H1 (cell line): ENCODE data around the gene LARP1. TPM values are rescaled to one million over a fixed set of nuclear protein-coding genes. Genes with fewer than 3 reads are reported as not detected.

Source experiments
- CTCF ChIA-PET: fragments of 300-600 bp; sonication (Branson Sonifier 250); formaldehyde crosslinking; loops from one replicate; lab custom pipeline; 2021; ENCODE audit not compliant: partially characterized antibody; lab: Charles Lee
- POLR2A ChIA-PET: fragments of 300-600 bp; sonication (Branson Sonifier 250); formaldehyde crosslinking; loops from one replicate; lab custom pipeline; 2021; ENCODE audit warnings: inconsistent platforms; ENCODE audit not compliant: partially characterized antibody; lab: Charles Lee
- DNase-seq, 2 experiments: peaks; one replicate each; pipeline versions ENCODE4 v3.0.0 to v3.0.0-alpha.2; 2010 to 2022; ENCODE audit warnings: low spot score in 2 of 2, low read depth in 1 of 2, mixed read lengths in 1 of 2
- FAIRE-seq: peaks from 2 replicates; lab custom pipeline; 2011; peaks lifted over from hg19 to GRCh38; lab: Jason Lieb, UNC
- H2AFZ ChIP-seq: 2 replicates; pipeline ENCODE4 v1.8.1; 2012; ENCODE audit warnings: low read length, inconsistent platforms
- H2AK5ac ChIP-seq: 2 replicates; pipeline ENCODE4 v1.6.1; 2013; ENCODE audit warnings: low read depth, low read length
- H2BK120ac ChIP-seq: replicated peaks from 2 replicates; pipeline ENCODE3; 2013; ENCODE audit warnings: low read depth, low read length, inconsistent platforms
- H2BK12ac ChIP-seq: 2 replicates; pipeline ENCODE4 v1.6.1; 2013; ENCODE audit warnings: low read depth, low read length
- H2BK15ac ChIP-seq: 2 replicates; pipeline ENCODE4 v1.6.1; 2013; ENCODE audit warnings: low read length
- H2BK20ac ChIP-seq: 2 replicates; pipeline ENCODE4 v1.6.1; 2013; ENCODE audit warnings: low read length
- H2BK5ac ChIP-seq: 2 replicates; pipeline ENCODE4 v1.6.1; 2013; ENCODE audit warnings: low read depth, low read length
- H3K14ac ChIP-seq: 2 replicates; pipeline ENCODE4 v1.6.1; 2013; ENCODE audit warnings: inconsistent platforms; ENCODE audit not compliant: insufficient read length
- H3K18ac ChIP-seq: 2 replicates; pipeline ENCODE4 v1.6.1; 2013; ENCODE audit warnings: low read length; ENCODE audit errors: extremely low read depth
- H3K23ac ChIP-seq: 2 replicates; pipeline ENCODE4 v1.6.1; 2013; ENCODE audit warnings: inconsistent platforms; ENCODE audit not compliant: insufficient read length
- H3K23me2 ChIP-seq: 2 replicates; pipeline ENCODE4 v1.6.1; 2013; ENCODE audit warnings: low read depth, low read length
- H3K27ac ChIP-seq: 2 replicates; pipeline ENCODE4 v1.6.1; 2011; ENCODE audit warnings: low read depth, low read length, inconsistent platforms
- H3K27me3 ChIP-seq, 4 experiments: replicated peaks in 1 of 4; 1 replicate in 1 of 4; 2 replicates in 3 of 4; pipeline versions ENCODE4 v1.6.1 to v1.8.1; 2011 to 2013; ENCODE audit warnings: low read length in 3 of 4, mild to moderate bottlenecking in 3 of 4, inconsistent platforms in 2 of 4, mixed read lengths in 2 of 4, moderate library complexity in 1 of 4; ENCODE audit not compliant: control insufficient read depth in 3 of 4, insufficient read depth in 3 of 4; ENCODE audit errors: extremely low read depth in 1 of 4
- H3K36me3 ChIP-seq, 4 experiments: 2 replicates each; pipeline versions ENCODE4 v1.6.1 to v1.8.1; 2011 to 2013; ENCODE audit warnings: mild to moderate bottlenecking in 4 of 4, low read length in 3 of 4, moderate library complexity in 2 of 4, control low read depth in 1 of 4, inconsistent platforms in 1 of 4; ENCODE audit not compliant: insufficient read depth in 4 of 4, control insufficient read depth in 2 of 4
- H3K4ac ChIP-seq: replicated peaks from 2 replicates; pipeline ENCODE3; 2013; ENCODE audit warnings: low read length, low read depth, mixed read lengths, inconsistent platforms; ENCODE audit not compliant: insufficient read length
- H3K4me1 ChIP-seq, 4 experiments: replicated peaks in 1 of 4; 1 replicate in 1 of 4; 2 replicates in 3 of 4; pipeline versions ENCODE4 v1.6.1 to v1.8.1; 2011 to 2013; ENCODE audit warnings: low read length in 3 of 4, inconsistent platforms in 2 of 4, mixed read lengths in 1 of 4; ENCODE audit not compliant: insufficient read depth in 4 of 4, control insufficient read depth in 3 of 4
- H3K4me2 ChIP-seq, 2 experiments: 2 replicates each; pipeline versions ENCODE4 v1.6.1 to v1.8.1; 2011 to 2013; ENCODE audit warnings: low read depth in 2 of 2, low read length in 2 of 2, control low read depth in 1 of 2, inconsistent platforms in 1 of 2, mild to moderate bottlenecking in 1 of 2; ENCODE audit not compliant: insufficient read depth in 1 of 2
- H3K4me3 ChIP-seq, 4 experiments: fragments of 200-600, 300-600 bp in 1 of 4; sonication (generic), shearing (Covaris generic), sonication (Bioruptor Twin) in 1 of 4; 2 replicates each; pipeline versions ENCODE4 v1.5.1 to v1.8.1; 2011 to 2016; ENCODE audit warnings: low read length in 4 of 4, low read depth in 3 of 4, control low read depth in 2 of 4, inconsistent platforms in 2 of 4, mild to moderate bottlenecking in 2 of 4, mixed read lengths in 1 of 4, moderate library complexity in 1 of 4; ENCODE audit not compliant: insufficient read depth in 2 of 4; ENCODE audit errors: extremely low read depth in 1 of 4
- H3K56ac ChIP-seq: replicated peaks from 2 replicates; pipeline ENCODE3; 2013; ENCODE audit warnings: low read depth, mild to moderate bottlenecking, mixed read lengths, low read length, inconsistent platforms; ENCODE audit not compliant: insufficient read length
- H3K79me1 ChIP-seq: 2 replicates; pipeline ENCODE4 v1.6.1; 2013; ENCODE audit warnings: low read depth, low read length, control low read depth
- H3K79me2 ChIP-seq, 2 experiments: 2 replicates each; pipeline versions ENCODE4 v1.6.1 to v1.8.1; 2012 to 2013; ENCODE audit warnings: low read length in 2 of 2, mild to moderate bottlenecking in 2 of 2, inconsistent platforms in 1 of 2; ENCODE audit not compliant: insufficient read depth in 2 of 2, control insufficient read depth in 1 of 2
- H3K9ac ChIP-seq, 4 experiments: replicated peaks in 1 of 4; 1 replicate in 1 of 4; 2 replicates in 3 of 4; pipeline versions ENCODE4 v1.6.1 to v1.8.1; 2011 to 2013; ENCODE audit warnings: low read depth in 3 of 4, low read length in 3 of 4, control low read depth in 2 of 4, mild to moderate bottlenecking in 2 of 4, moderate library complexity in 2 of 4, inconsistent platforms in 1 of 4; ENCODE audit errors: extremely low read depth in 1 of 4
- H3K9me3 ChIP-seq, 2 experiments: 2 replicates each; pipeline versions ENCODE4 v1.6.1 to v1.8.1; 2012 to 2013; ENCODE audit warnings: mild to moderate bottlenecking in 2 of 2, moderate library complexity in 2 of 2, control low read depth in 1 of 2, inconsistent platforms in 1 of 2, low read depth in 1 of 2, low read length in 1 of 2, mixed read lengths in 1 of 2; ENCODE audit not compliant: insufficient read depth in 2 of 2
- H4K20me1 ChIP-seq, 2 experiments: replicated peaks in 1 of 2; 2 replicates each; pipeline versions ENCODE3 to v1.8.1; 2011 to 2013; ENCODE audit warnings: inconsistent platforms in 2 of 2, low read length in 2 of 2, mild to moderate bottlenecking in 1 of 2; ENCODE audit not compliant: insufficient read depth in 2 of 2, control insufficient read depth in 1 of 2
- H4K5ac ChIP-seq: 2 replicates; pipeline ENCODE4 v1.6.1; 2013; ENCODE audit warnings: low read length, low read depth, mixed read lengths, inconsistent platforms; ENCODE audit not compliant: insufficient read length
- H4K8ac ChIP-seq: 2 replicates; pipeline ENCODE4 v1.8.0; 2013; ENCODE audit warnings: mild to moderate bottlenecking, moderate library complexity, low read length, inconsistent platforms; ENCODE audit not compliant: insufficient read depth; ENCODE audit errors: extremely low read depth
- H4K91ac ChIP-seq: replicated peaks from 2 replicates; pipeline ENCODE3; 2013; ENCODE audit warnings: low read length, mixed read lengths, inconsistent platforms; ENCODE audit not compliant: insufficient read length
- ATF3 ChIP-seq: IDR thresholded peaks from 2 replicates; pipeline ENCODE4 v1.6.1; 2011; ENCODE audit warnings: low read depth, mild to moderate bottlenecking, low read length; ENCODE audit not compliant: insufficient read depth
- CBX5 ChIP-seq: fragments of 300-800, 300-1000 bp; sonication (generic); IDR thresholded peaks from 2 replicates; pipeline ENCODE4 v1.7.1; 2016; ENCODE audit warnings: antibody characterized with exemption, low read length, low read depth
- CEBPB ChIP-seq: IDR thresholded peaks from 2 replicates; pipeline ENCODE4 v1.6.1; 2012; ENCODE audit warnings: low read depth, low read length
- CREB1 ChIP-seq: IDR thresholded peaks from 2 replicates; pipeline ENCODE4 v1.6.1; 2012; ENCODE audit warnings: inconsistent platforms
- EGR1 ChIP-seq: IDR thresholded peaks from 2 replicates; pipeline ENCODE4 v1.6.1; 2011; ENCODE audit warnings: low read depth, low read length, borderline replicate concordance
- EZH2 ChIP-seq: fragments of 200-600 bp; sonication (generic); IDR thresholded peaks from 2 replicates; pipeline ENCODE4 v1.7.1; 2012; ENCODE audit warnings: low read depth, mild to moderate bottlenecking, moderate library complexity, low read length, inconsistent platforms; ENCODE audit not compliant: severe bottlenecking
- GABPA ChIP-seq: IDR thresholded peaks from 2 replicates; pipeline ENCODE4 v1.6.1; 2011; ENCODE audit warnings: mild to moderate bottlenecking, low read length, moderate library complexity, borderline replicate concordance; ENCODE audit not compliant: insufficient read depth
- NANOG ChIP-seq: IDR thresholded peaks from 2 replicates; pipeline ENCODE4 v1.6.1; 2011; ENCODE audit warnings: low read length, low read depth, mild to moderate bottlenecking, inconsistent platforms; ENCODE audit not compliant: insufficient read depth, poor library complexity, severe bottlenecking
- RNF2 ChIP-seq: fragments of 200-900, 300-1000 bp; sonication (generic); IDR thresholded peaks from 2 replicates; pipeline ENCODE4 v1.7.1; 2016; ENCODE audit warnings: borderline replicate concordance, low read depth, mild to moderate bottlenecking, antibody characterized with exemption, low read length; ENCODE audit not compliant: poor library complexity, severe bottlenecking; ENCODE audit errors: missing control alignments
- SAP30 ChIP-seq: fragments of 300-600 bp; sonication (generic); IDR thresholded peaks from 2 replicates; pipeline ENCODE4 v1.7.1; 2012; ENCODE audit warnings: low read length, moderate library complexity, mild to moderate bottlenecking, inconsistent platforms; ENCODE audit not compliant: insufficient read depth, insufficient replicate concordance
- SIRT6 ChIP-seq: IDR thresholded peaks from one replicate; pipeline ENCODE4 v1.7.1; 2012; ENCODE audit warnings: low read length, inconsistent platforms
- TEAD4 ChIP-seq: IDR thresholded peaks from 2 replicates; pipeline ENCODE4 v1.6.1; 2012; ENCODE audit warnings: low read depth, low read length, inconsistent platforms, mixed read lengths
- WGBS, 2 experiments: shearing (Covaris generic) in 1 of 2; methylation state at CpG; one replicate each; pipeline versions ENCODE4 v1.1.6 to v1.1.7; 2013 to 2015; ENCODE audit warnings: low lambda C conversion rate in 2 of 2, mixed read lengths in 2 of 2, inconsistent platforms in 1 of 2, low coverage in 1 of 2, missing lambda C conversion rate in 1 of 2; ENCODE audit not compliant: insufficient replicate concordance in 2 of 2, insufficient coverage in 1 of 2, insufficient read length in 1 of 2; ENCODE audit errors: extremely low coverage in 1 of 2, missing lambda C conversion rate in 1 of 2; 5-methylcytosine and 5-hydroxymethylcytosine counted together
- polyA plus RNA-seq, 7 experiments: library from polyadenylated mRNA; depleted of rRNA in 3 of 7; stranded (reverse) in 5 of 7; unstranded in 2 of 7; fragments of >200 nt in 5 of 7; fragments of 200-250 nt in 2 of 7; gene quantifications; 1 replicate in 5 of 7; 2 replicates in 1 of 7; 4 replicates in 1 of 7; pipeline versions ENCODE4 v1.2.1 to v1.2.3, GENCODE V29; 2011 to 2013; ENCODE audit warnings: missing spikeins in 2 of 7, mixed read lengths in 2 of 7
- total RNA-seq: library from RNA; stranded (reverse); fragmentation: NEBNext Ultra II Directional; extraction: Animal tissue kit (Norgen Biotek cat#: 25700); gene quantifications from 2 replicates; pipeline ENCODE4 v1.2.1, GENCODE V29; 2021
- TF ChIP-seq, protein P1 (sequence below): IDR thresholded peaks from 2 replicates; pipeline ENCODE4 v1.6.1; 2012; ENCODE audit warnings: inconsistent platforms

Gene LARP1
- total and polyA plus RNA-seq, 2 of the 8 experiments (the other 6 are each of a cell fraction or from before 2014, with no cell fraction given), result 106 to 422 TPM

DNA sequence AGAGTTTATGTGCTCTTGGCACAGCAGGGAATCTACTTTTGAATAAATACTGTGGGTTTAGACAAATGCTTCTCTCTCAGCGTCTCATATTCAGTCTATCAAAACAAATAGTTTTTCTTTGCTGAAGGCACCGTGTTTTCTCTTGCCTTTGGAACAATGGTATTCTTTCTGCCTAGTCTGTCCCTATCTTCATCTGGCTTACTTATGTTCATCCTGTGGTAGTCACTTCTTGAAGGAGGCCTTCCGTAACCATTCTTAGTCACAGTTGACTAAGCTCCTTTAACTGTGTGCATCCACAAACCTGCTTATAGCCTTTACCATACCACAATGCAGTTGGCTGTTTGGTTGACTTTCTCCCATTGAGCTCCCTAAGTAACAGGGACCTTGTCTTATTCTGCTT is 45.9 kb downstream of the LARP1 start:
- Histone ChIP-seq H3K27ac (no peak overlapping the region), H4K91ac (no peak overlapping the region), H3K18ac (no peak overlapping the region), H3K36me3 (peaks cover 69 to 96% (median 84%) of the 10 kb centered on the region in 4 experiments), H3K4me1 (no peaks in the 10 kb centered on the region), H2AFZ (no peak overlapping the region), H2AK5ac (no peak overlapping the region), H4K20me1 (peaks cover 2 to 22% of the 10 kb centered on the region in 2 experiments), H3K23me2 (no peaks in the 10 kb centered on the region), H3K23ac (no peak overlapping the region), H4K8ac (no peak overlapping the region), H4K5ac (no peak overlapping the region), H2BK5ac (no peak overlapping the region), H2BK20ac (no peak overlapping the region), H3K9ac (no peak overlapping the region), H3K79me1 (no peaks in the 10 kb centered on the region; the same call in none of the 2 replicates), H3K4ac (no peak overlapping the region), H3K56ac (no peak overlapping the region), H2BK12ac (no peak overlapping the region), H2BK120ac (no peak overlapping the region), H3K14ac (no peak overlapping the region), H3K27me3 (no peaks in the 10 kb centered on the region), H3K4me3 (no peak overlapping the region), H2BK15ac (no peak overlapping the region), H3K79me2 (peaks cover 0 to 47% of the 10 kb centered on the region in 2 experiments; a peak in 2 of 4 replicates), H3K4me2 (no peak overlapping the region), H3K9me3 (no peaks in the 10 kb centered on the region)
- DNase-seq, result no peak
- FAIRE-seq, result no peak
- POLR2A ChIA-PET, result interaction anchor here (0.7 to 1.3 kb wide), 3 partner anchors 12 to 97 kb away, joined by 3 to 4 read pairs (median 3); no protein-coding TSS in a partner anchor
- CTCF ChIA-PET, result interaction anchor here (0.9 to 2.4 kb wide), 6 partner anchors 10 to 197 kb away, joined by 3 to 11 read pairs (median 3); no protein-coding TSS in a partner anchor
- 92% methylated on average over 3 of the region's 3 CpGs; no CpG with 5 or more reads in 1 of the 2 experiments for WGBS, 2 experiments
- TF ChIP-seq GABPA (no peak), SAP30 (no peak), CREB1 (no peak), ATF3 (no peak), CBX5 (no peak), EZH2 (no peak), EGR1 (no peak), RNF2 (no peak), CEBPB (no peak), TEAD4 (no peak), NANOG (no peak), SIRT6 (no peak)
- TF ChIP-seq, protein P1, sequence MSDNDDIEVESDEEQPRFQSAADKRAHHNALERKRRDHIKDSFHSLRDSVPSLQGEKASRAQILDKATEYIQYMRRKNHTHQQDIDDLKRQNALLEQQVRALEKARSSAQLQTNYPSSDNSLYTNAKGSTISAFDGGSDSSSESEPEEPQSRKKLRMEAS, result no peak
